MCF 10A (cell line): ENCODE measurements around the gene CACNG4. TPM values are rescaled to one million over a fixed set of nuclear protein-coding genes. Genes with fewer than 3 reads are reported as not detected.

Source experiments
- BruUV-seq: library from RNA; stranded (reverse); fragments of 400-500 nt; replicated peaks from 2 replicates; lab custom pipeline; 2021; lab: Mats Ljungman, UMichigan
- CTCF ChIA-PET: fragments of 300-600 bp; sonication (Branson Sonifier 250); formaldehyde crosslinking; extraction: SDS; loops from one replicate; lab custom pipeline; 2021; ENCODE audit warnings: antibody characterized with exemption, inconsistent platforms; lab: Yijun Ruan, JAX
- POLR2A ChIA-PET: fragments of 300-600, 350-650 bp; sonication (Branson Sonifier 250); formaldehyde crosslinking; extraction: SDS; loops from one replicate; lab custom pipeline; 2020; ENCODE audit warnings: antibody characterized with exemption, inconsistent platforms; lab: Yijun Ruan, JAX
- DNase-seq: peaks from one replicate; pipeline ENCODE4 v3.0.0-alpha.2; 2018; ENCODE audit not compliant: unreplicated experiment
- H3K27ac Mint-ChIP-seq: one replicate; pipeline ENCODE4 v1.8.0; 2022; ENCODE audit warnings: mild to moderate bottlenecking, low read depth, mixed read lengths; ENCODE audit not compliant: unreplicated experiment
- H3K27me3 Mint-ChIP-seq: one replicate; pipeline ENCODE4 v1.8.0; 2022; ENCODE audit warnings: mixed read lengths; ENCODE audit not compliant: insufficient read depth, unreplicated experiment
- H3K36me3 Mint-ChIP-seq: one replicate; pipeline ENCODE4 v1.8.0; 2022; ENCODE audit warnings: mild to moderate bottlenecking, moderate library complexity, mixed read lengths; ENCODE audit not compliant: insufficient read depth, unreplicated experiment
- H3K4me1 Mint-ChIP-seq: one replicate; pipeline ENCODE4 v1.8.0; 2022; ENCODE audit warnings: mixed read lengths; ENCODE audit not compliant: insufficient read depth, unreplicated experiment
- H3K4me3 Mint-ChIP-seq: one replicate; pipeline ENCODE4 v1.8.0; 2022; ENCODE audit warnings: mild to moderate bottlenecking, moderate library complexity, mixed read lengths; ENCODE audit not compliant: unreplicated experiment
- H3K9me3 Mint-ChIP-seq: one replicate; pipeline ENCODE4 v1.8.0; 2022; ENCODE audit warnings: mixed read lengths; ENCODE audit not compliant: unreplicated experiment
- CTCF ChIP-seq: fragments of 200-600 bp; IDR thresholded peaks from one replicate; pipeline ENCODE4 v1.8.0; 2022; ENCODE audit warnings: antibody characterized with exemption, mild to moderate bottlenecking; ENCODE audit not compliant: unreplicated experiment
- intact Hi-C: fragments of 100-400 bp; cut with micrococcal nuclease; formaldehyde crosslinking; loops from 2 replicates; pipeline ENCODE4 v1.14.1; 2022
- total RNA-seq: library from RNA; stranded (reverse); gene quantifications from 2 replicates; pipeline ENCODE4 v1.2.3, GENCODE V29; 2022

Gene CACNG4
- total RNA-seq, 1 experiment from 2014 or later: not detected

GRCh38 chr17:67041531-67041930 lies 77.0 kb downstream of the CACNG4 start:
- Mint-ChIP-seq H3K9me3 (peaks cover 8% of the 10 kb centered on the region), H3K27ac (no peak overlapping the region), H3K4me3 (no peak overlapping the region), H3K27me3 (peaks cover 33% of the 10 kb centered on the region), H3K36me3 (no peaks in the 10 kb centered on the region), H3K4me1 (peaks cover 9% of the 10 kb centered on the region)
- ChIA-PET POLR2A (no interaction called here), CTCF (no interaction called here)
- no TSS peak for BruUV-seq
- DNase-seq: no peak
- intact Hi-C loops: no loop called here
- no peak for TF ChIP-seq CTCF

DNA sequence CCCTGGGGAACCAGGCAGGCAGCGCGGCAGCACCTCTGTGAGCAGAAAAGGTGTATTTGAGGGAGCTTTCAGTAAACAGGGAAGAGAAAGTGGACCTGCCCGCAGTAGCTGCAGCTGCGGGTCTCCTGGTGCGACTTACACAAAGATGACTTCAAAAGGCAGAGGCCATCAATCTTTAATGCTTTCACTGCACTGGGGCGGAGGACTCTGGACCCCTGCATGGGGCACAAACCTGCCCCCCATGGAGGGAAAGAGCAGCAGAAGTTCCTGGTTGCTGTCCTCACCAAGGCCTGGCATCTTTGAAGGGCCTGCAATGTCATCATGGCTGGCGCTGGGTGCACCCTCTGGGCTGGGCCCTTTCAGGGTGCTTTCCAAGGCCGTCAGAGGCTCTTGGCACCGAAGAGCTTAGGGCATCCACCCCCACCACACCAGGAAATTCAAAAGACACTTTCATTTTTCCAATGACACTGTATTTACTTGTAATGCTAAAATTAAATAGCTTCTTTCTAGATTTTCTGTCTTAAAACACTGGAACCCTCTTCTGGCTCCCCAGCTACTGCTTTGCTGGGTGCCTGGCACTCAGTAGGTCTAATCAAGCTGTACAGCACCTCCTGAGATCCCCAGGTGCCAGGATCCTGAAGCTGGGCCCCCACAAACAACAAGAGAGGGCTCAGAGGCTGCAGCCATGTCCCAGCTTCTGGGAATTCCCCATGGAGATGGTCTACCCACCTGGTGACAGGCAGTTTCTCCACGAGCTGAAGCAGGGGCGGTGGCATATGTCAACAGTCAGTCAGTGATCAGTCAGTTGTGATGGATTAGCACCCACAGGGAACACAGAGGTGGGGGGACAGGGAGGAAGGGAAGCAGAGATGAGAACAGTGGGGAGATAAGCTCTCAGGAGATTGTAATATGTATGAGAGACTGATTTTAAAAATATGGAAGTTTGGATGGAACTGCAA lies 77.7 kb downstream of the CACNG4 start:
- Mint-ChIP-seq H3K4me3 (no peak overlapping the region), H3K36me3 (no peaks in the 10 kb centered on the region), H3K27me3 (peaks cover 26% of the 10 kb centered on the region), H3K9me3 (peaks cover 13% of the 10 kb centered on the region), H3K4me1 (peaks cover 14% of the 10 kb centered on the region), H3K27ac (no peak overlapping the region)
- POLR2A ChIA-PET: no interaction called here
- no peak for TF ChIP-seq CTCF
- no peak for DNase-seq
- intact Hi-C loops: no loop called here
- CTCF ChIA-PET: no interaction called here
- no TSS peak for BruUV-seq

DNA sequence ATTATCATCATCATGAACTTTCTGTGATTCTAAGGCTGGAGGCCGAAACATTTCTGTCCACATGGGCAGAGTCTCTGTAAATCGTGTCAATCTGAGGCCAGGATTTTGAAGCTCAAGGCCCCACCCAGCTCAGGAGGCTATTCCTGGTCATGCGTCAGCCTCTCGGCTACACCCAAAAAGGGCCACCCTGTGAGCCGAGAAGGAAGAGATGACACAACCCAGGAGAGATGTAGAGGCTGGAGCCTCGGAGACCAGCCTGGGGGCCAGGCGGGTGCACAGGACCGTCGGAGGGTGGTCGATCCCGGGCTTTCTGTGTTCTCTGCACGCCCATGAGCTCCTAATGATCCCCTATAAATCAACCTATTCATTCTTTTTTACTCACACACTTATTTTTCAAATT lies 78.8 kb downstream of the CACNG4 start:
- intact Hi-C loops: no loop called here
- peaks cover 16% of the 10 kb centered on the region for H3K27me3 Mint-ChIP-seq
- no peaks in the 10 kb centered on the region for H3K36me3 Mint-ChIP-seq
- H3K4me1 Mint-ChIP-seq: peaks cover 14% of the 10 kb centered on the region
- ChIA-PET CTCF (interaction anchor here (1.1 kb wide), 1 partner anchor 25 kb away, joined by 3 read pairs; no protein-coding TSS in a partner anchor), POLR2A (interaction anchor here (0.6 kb wide), 1 partner anchor 684 kb away, joined by 3 read pairs; no protein-coding TSS in a partner anchor)
- no TSS peak for BruUV-seq
- TF ChIP-seq CTCF: no peak
- peaks cover 13% of the 10 kb centered on the region for H3K9me3 Mint-ChIP-seq
- no peak for DNase-seq
- no peak overlapping the region for H3K27ac Mint-ChIP-seq
- no peak overlapping the region for H3K4me3 Mint-ChIP-seq

DNA sequence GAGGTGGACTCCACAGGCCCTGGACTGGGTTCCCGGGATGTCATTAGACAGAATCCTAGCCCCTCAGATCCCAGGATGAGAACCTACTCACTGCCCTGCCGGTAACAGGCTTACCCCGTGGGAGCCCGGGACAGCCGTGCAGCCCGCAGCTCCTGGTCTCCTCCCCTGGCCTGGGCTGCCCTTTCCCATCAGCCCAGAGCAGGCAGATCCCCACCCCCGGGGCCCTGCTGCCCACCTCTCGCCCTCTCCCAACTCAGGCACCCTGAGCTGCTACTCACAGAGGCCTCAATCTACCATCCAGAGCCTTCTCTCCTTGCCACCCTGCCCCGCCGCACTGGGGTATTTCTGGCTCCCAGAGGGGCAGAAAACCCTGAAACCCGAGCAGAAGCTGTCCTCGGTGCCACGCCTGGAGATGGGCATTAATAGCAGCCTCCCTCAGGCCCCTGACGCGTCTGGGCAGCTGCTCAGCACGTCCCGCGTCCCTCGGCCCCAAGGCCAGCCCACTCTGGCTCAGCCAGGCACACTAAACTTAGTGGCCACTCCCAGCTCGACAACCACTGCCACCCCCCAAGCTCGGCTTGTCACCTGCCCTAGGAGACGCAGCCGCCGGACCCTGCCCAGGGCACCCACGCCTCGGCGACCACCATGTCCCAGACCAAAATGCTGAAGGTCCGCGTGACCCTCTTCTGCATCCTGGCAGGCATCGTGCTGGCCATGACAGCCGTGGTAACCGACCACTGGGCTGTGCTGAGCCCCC lies 79.7 kb downstream of the CACNG4 start, which contains the start of gene CACNG1:
Gene CACNG1, plus strand, starts transcription at position 539 of the 757 bp plus-strand sequence. Its CDS starts 107 bp downstream, at position 646.
- BruUV-seq: no TSS peak
- CTCF ChIA-PET: interaction anchor here (1.1 kb wide), 1 partner anchor 24 kb away, joined by 3 read pairs; no protein-coding TSS in a partner anchor
- POLR2A ChIA-PET: no interaction called here
- intact Hi-C loops: no loop called here
- H3K4me3 Mint-ChIP-seq: no peak within 1 kb of the TSS
- no peak for DNase-seq
- no peak within 1 kb of the TSS for H3K27ac Mint-ChIP-seq
- H3K4me1 Mint-ChIP-seq: peaks cover 14% of the 10 kb centered on the region
- no peak for TF ChIP-seq CTCF
- H3K9me3 Mint-ChIP-seq: peaks cover 21% of the 10 kb centered on the region
- H3K27me3 Mint-ChIP-seq: peaks cover 9% of the 10 kb centered on the region
- no peaks in the 10 kb centered on the region for H3K36me3 Mint-ChIP-seq
